HG03280 (cell line): ENCODE data around the gene ZDHHC20.
A peak's percentile ranks its signal among the peaks of the same experiment; 100 is the strongest.
"Not testable (repeated sequence)": the region's sequence is repeated elsewhere in the genome, so short reads cannot be mapped to it uniquely, and the experiment has no call there.

Source experiments
- ATAC-seq: cut with Tn5 transposase; IDR thresholded peaks from one replicate; pipeline ENCODE4 v1.9.1; 2021; ENCODE audit warnings: mild to moderate bottlenecking, moderate library complexity; ENCODE audit not compliant: unreplicated experiment

ZDHHC20 gene

DNA sequence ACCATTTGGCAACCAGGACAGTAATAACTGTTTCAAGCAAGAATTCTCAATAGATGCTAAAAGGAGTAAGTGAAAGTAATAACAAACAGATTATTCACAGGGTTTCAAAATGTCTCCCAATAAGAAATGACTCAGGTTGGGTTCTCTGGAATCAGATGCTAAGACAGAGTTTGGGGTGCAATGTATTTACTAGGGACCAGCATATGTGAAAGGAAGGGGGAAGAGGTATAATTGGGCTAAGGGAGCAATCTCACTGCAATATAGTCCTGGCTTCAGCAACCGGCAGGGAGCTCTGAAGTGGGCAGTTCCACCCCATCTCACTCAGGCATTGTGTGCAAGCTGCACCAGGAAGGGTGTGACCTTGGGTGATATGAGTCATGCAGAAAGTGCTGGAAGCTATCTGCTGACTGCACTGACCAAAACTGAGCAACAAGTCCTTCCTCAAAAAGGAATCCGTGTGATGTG, 23.4 kb downstream of the ZDHHC20 start:
- peak; percentile 96 for ATAC-seq

DNA sequence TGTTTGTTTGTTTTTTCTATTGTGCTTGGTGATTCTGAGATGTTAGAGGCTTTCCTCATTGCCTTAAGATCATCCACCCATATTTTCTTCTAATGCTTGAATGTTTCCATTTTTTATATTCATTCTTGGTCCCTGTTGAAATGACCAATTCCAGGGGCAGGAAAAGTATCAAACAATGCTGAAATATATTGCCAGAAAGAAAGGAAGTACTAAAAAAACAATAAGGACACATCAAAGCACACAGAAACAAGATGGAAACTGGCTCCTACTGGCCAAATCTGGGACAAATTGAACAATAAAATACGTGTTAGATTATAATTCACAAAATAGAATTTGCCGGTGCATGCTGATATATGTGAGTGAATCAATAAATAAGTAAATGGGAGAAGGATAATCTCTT, 23.9 kb downstream of the ZDHHC20 start:
- ATAC-seq, result no peak

DNA sequence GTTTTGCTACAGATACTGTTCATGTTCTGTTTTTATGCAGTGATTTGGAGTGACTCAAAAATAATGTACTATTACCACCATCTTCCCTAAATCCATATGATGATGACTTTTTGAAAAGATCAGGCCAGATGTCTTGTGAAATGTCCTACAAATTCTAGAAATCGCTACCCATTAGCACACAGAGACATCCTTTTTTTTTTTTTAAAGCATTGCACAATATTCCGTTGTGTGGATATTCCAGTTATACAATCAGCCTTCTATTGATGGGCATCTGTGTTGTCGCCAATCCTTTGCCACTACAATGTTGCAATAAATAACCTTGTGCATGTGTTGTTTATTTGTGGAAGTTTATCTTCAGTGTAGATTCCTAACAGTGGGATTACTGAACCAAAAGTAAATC, 24.5 kb downstream of the ZDHHC20 start:
- no peak for ATAC-seq

DNA sequence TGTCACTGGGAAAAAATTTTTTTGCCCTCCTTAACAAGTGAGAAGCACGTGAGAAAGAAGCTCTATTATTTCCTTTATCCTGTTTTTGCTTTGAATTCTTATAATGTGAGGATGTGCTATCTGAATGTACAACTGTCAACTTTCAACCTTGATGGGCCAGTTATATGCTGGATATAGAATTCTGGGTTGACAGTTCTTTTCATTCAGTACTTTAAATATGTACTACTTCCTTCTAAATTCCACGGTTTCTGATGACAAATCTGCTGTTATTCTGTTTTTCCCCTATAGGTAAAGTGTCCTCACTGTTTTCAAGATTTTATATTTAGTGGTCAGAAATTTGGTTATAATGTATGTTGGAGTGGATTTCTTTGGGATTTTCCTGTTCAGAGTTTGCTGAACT, 29.9 kb downstream of the ZDHHC20 start:
- ATAC-seq, result no peak

DNA sequence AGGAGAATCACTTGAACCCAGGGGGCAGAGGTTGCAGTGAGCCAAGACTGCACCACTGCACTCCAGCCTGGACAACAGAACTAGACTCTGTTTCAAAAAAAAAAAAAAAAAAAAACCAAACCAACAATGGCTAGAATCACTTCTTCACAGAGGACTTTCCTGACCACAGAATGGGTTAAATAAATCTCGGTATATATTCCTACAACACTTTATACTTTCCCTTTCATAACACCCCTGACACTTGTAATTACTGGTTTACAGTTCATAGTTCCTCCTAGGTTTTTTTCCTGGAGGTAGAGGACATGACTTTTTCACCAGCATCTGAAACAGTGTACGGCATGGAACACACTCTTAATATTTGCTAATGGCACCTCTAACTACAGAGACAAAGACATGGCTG, 31.4 kb downstream of the ZDHHC20 start:
- ATAC-seq, result no peak

DNA sequence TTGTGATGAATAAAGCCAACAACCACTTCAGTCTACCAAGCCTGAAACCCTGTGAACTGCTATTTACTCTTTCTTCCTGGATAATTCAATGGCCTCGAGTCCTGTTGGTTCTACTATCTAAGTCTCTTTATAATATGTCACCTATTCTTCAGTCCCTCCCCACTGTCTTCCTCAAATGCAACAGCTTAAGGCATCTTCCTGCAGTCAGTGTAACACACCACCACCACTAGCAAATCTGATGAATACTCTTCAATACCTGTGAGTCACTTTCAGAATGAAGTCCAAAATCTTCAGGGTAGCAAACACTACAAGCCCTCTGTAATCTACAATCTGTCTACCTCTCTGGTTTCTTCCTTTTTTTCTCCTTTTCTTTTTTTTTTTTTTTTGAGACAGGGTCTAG, 32.9 kb downstream of the ZDHHC20 start:
- ATAC-seq, result no peak

DNA sequence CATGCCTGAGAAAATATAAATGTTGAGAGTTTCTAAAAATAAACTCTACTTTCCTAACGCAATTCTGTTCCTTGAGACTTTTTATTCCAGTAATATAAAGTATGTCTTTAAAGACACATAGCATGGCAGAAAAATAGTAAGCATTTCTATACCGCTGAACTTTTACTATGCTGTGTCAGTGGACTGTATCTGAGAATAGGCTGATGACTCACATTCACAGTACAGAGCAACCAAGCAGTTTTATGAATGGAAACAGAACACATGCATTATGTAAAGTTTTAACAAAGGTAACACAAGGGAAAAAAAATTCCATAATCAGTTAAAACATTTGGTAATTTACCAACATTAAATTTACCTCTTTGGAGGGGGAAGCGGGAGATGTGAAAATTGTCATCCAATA, 38.4 kb downstream of the ZDHHC20 start:
- ATAC-seq, result no peak

DNA sequence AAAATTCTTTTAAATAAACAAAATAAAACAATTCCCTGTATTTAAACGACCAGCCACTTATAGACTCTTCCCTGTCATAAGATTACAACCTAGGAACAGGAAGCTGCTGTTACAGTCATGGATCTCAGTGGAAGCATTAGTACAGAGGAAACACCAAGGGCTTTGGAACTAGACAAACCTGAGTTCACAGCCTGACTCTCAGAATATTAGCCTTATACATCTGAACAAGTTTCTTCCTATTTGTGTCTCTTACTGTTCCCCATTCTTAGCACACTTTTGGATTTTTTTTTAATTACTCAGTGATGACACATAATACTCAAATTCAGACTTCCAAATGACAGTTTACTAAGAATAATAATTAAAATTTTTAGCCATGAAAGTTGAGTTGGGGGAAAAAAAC, 46.1 kb downstream of the ZDHHC20 start:
- ATAC-seq, result no peak

DNA sequence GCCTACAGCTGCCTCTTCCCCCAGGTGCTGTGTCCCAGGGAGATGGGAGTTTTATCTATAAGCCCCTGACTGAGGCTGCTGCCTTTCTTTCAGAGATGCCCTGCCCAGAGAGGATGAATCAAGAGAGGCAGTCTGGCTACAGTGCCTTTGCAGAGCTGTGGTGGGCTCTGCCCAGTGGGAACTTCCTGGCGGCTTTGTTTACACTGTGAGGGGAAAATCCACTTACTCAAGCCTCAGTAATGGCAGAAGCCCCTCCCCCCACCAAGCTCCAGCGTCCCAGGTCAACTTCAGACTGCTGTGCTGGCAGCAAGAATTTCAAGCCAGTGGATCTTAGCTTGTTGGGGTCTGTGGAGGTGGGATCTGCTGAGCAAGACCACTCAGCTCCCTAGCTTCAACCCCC, 48.6 kb downstream of the ZDHHC20 start:
- not testable (repeated sequence) for ATAC-seq

DNA sequence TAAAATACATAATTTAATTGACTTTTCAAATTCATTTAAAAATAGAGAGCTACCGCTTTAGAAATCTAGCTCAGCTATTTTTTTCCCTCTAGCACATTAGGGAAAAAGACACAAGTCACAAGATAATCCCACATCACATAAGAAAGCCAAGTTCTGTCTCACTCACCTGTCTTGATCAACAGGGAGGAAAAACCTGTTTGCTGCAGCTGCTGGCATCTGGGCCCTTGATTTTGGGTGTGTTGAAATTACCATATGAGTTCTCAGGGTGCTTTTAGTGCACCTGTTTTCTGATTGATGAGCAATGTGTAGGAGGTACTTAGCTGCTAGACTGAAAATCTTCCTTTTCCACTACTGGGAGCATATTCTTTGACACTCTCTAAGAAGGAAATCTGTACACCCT, 53.8 kb downstream of the ZDHHC20 start:
- ATAC-seq, result no peak

DNA sequence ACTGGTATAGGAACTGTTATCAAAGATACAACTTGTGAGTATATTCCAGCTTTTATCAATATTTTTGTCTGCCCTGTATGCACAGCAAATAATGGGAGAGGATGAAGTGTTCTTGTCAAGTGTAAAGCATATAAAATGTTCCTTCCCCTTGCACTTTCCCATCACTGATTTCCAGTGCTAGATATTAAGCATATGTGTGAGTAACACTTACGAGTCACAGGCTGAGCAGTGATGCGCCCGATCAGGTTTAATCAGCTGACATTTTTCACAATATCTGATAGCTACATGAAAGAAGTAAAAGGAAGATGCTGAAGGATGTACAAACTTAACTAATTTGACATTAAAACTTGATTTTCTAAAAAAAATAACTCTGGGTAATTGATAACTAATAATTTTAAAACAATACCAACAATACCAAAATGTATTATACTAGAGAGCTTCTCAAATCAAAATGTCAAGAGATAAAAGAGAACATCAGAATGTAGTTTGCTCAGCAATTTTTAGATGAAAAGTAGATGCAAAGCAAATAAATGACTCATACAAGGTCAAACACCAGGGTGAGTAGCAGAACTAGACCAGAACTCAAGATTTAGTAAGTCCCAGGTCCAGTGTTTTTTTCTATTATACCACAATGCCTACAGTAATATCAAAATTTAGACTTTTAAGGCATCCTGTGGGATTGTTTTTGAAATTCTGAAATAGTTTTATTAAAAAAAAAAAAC, 56.4 kb downstream of the ZDHHC20 start:
- no peak for ATAC-seq

DNA sequence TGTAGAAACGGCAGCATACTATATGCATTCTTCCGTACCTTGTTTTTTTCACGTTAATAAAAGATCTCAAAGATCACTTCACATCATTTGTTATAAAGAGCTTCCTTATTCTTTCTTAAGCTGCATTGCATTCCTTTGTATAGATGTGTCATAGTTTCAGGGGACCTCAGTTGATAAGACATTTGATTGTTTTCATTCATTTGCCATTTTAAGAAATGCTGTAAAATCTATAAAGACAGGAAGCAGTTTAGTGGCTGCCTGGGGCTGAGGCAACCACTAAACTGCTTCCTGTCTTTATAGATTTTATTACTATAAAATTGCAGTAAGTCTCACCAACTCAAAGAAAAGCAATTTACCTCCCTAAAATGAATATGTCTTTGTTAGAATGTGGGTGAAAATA, 59.4 kb downstream of the ZDHHC20 start:
- ATAC-seq, result no peak

DNA sequence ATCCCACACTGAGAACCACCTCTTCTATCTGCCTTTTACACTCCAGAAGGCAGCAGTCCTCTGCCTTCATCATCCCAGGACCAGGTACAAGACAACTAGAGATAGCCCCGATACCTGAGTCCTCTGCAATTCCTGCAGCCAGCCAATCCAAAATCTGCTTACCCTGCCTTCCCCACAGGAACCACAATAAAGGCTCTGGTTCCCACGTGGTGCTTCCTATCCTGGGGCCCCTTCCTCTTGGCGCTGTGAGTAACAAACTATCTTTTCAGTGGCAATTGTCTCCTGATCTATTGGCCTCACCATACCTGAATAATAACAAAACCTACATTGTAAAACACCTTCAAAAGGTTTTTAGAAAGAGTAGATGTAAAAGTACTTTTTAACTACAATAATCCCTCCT, 63.1 kb downstream of the ZDHHC20 start:
- no peak for ATAC-seq

DNA sequence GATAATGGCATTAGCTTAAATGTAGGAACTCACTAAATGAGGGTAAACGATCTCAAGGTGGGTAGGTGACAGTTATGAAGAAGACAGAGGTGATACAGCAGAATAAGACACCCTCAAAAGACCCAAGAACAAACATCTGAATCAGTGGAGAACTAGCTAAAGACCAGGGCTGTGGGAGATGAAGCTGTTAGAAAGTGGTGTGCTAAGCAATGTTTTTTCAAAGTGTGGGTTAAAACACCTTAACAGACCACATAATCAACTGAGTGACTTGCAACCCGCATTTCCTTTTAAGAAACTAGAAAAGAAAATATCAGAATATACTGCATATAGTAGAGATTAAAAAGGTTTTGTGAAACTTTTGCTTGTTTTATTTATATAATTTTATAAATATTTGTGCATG, 70.0 kb downstream of the ZDHHC20 start:
- no peak for ATAC-seq

DNA sequence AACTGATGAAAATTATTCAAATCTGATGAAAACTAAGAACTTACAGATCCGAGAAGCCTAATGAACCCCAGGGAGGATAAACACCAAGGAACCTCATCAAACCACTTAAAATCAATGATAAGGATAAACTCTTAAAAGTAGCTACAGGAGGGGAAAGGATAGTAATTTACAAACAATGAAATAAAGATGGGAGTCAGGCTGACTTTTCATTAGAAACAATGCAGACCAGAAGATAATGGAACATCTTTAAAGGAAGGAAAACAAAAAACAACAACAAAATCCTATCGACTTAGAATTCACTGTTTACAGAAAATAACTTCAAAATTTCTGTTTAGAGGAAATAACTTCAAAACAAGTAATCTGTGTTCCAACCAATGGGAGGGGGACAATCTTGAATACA, 73.4 kb downstream of the ZDHHC20 start:
- no peak for ATAC-seq

DNA sequence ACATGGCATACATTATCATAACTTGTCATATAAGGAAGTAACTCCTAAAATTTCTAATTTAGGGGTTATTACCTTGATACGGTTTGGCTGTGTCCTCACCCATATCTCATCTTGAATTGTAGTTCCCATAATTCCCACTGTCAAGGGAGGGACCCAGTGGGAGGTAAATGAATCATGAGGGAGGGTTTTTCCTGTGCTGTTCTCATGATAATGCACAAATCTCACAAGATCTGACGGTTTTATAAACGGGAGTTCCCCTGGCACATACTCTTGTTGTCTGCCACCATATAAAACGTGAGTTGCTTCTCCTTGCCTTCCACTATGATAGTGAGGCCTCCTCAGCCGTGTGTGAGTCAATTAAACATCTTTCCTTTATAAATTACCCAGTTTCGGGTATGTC, 76.0 kb downstream of the ZDHHC20 start:
- no peak for ATAC-seq

DNA sequence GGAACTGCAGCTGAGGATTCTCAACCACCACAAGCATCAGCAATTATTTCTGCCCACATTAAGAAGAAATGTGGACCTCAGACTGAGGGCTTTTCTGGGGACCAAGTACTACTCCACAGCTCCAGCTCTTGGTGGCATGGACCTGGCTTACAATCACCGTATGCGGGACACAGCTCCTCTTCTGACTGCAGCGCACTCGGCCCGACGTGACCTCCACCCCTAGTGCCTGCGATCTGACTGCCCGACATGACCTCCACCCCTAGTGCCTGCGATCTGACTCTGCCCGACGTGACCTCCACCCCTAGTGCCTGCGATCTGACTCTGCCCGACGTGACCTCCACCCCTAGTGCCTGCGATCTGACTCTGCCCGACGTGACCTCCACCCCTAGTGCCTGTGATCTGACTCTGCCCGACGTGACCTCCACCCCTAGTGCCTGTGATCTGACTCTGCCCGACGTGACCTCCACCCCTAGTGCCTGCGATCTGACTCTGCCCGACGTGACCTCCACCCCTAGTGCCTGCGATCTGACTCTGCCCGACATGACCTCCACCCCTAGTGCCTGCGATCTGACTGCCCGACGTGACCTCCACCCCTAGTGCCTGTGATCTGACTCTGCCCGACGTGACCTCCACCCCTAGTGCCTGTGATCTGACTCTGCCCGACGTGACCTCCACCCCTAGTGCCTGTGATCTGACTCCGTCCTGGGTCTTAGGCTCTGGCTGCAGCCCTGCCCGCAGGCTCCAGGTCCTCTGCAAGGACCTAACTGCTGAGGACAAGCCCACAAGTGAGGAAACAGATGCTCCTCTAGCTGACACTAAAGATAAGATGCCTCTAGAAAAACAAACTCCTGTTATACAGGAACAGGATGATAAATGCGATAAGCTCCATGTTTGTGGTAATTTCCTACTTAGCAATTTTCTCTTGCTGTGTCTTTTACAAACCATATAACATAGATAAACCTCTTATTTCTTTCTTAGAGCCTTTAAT, 81.8 kb downstream of the ZDHHC20 start:
- ATAC-seq, result not testable (repeated sequence)

DNA sequence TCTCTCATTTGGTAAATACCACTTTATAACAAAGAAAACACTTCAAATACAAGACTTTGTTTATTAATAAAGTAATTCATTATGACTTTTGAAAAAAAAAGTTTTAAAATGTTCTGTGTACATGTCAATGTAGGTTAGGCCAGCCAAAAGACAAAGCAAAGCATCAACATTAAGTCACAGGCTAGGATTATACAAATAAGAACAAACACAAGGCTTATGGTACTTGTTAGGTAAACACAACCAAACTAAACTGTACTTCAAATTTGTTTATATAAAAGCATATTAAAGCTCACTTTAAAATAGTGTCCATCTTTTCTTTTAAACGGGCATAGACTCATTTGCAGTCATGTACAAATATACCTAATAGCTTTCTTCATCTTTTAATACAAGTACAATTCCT, 86.6 kb downstream of the ZDHHC20 start:
- ATAC-seq, result no peak

DNA sequence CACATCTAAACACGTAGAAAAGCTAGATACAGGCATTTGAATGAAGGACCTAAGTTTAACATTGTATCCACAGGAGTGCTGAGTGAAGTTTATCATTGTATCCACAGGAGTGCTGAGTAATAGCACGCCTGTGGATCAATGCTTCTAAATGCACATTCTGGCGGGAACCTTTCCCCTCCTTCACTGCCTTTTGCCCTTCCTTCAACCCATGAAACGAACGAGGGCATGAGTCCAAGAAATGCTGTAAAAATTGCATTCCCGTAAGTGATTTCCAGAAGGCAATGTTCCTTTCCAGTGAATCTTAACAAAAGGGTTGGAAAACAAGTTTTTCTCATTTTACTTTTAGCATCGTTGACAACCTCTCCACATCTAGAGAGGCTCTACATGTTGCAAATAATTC, 88.1 kb downstream of the ZDHHC20 start:
- ATAC-seq, result no peak

DNA sequence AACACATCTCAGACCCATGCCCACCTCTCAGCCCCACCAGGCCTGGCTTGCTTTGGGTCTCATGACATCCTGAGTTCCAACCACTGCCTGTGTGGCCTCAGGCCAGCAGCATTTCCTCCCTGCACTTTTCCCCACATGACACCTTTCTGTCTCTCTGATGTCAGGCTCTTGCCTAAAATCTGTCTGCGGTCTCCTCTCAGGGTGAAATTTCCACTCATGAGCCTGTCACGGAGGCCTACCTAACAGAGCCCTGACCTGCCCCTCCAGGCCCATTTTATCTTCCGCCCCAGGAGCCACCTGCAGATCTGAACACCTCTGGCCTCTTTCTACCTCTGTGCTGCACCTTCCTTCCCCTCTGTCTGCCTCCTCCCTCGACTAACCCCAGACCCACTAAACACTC, 93.5 kb downstream of the ZDHHC20 start:
- no peak for ATAC-seq

DNA sequence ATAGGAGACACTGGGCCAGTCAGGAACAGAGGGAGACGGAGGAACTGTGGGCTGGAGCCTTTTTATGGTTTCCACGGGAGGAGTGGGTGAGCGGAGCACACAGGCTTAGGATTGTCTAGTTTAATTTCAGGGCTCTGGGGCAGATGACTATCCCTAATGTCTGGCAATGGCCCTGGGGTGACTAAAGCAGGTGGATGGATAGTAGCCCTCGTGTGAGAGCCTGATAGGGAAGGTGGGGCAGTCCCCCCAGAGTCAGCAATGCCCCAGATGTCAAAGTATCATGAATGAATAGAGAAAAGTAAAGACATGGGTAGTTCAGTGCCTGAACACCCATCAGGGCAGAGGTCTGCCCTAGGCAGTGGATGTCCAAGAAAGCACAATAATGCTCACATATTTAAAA, 94.2 kb downstream of the ZDHHC20 start:
- ATAC-seq, result no peak

DNA sequence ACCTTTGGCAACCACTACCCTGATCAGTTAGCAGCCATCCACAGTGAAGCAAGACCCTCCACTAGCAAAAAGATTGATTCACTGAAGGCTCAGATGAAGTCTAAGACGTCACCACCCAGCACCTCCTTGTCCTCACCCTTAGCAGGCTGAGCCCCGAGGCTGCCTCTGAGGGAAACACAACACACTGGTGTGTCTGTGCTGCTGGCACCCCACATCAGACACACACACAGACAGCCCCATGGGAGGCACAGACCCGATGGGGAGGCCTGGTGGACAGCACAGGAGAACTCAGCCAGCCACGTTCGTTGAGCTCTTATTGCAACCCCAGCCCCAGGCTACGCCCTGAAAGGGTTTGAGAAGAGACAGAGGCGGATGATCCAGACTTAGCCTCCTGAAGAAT, 94.7 kb downstream of the ZDHHC20 start:
- ATAC-seq, result no peak
